Fibroblast of lung (primary cell): ENCODE measurements around the gene EYS. TPM values are rescaled to one million over a fixed set of nuclear protein-coding genes. Genes with fewer than 3 reads are reported as not detected.

Experiments
- DNase-seq, 2 donors: peaks; one replicate each; pipeline versions ENCODE4 v3.0.0 to v3.0.0-alpha.2; 2010; ENCODE audit warnings: low read depth in 2 of 2
- H2AFZ ChIP-seq: 2 replicates; pipeline ENCODE4 v1.5.1; 2012; ENCODE audit warnings: low read length, control low read depth, inconsistent platforms
- H3K27ac ChIP-seq: 2 replicates; pipeline ENCODE4 v1.5.1; 2011; ENCODE audit warnings: low read length, control low read depth; ENCODE audit not compliant: insufficient read depth
- H3K27me3 ChIP-seq: 2 replicates; pipeline ENCODE4 v1.5.1; 2011; ENCODE audit warnings: mild to moderate bottlenecking, low read length; ENCODE audit not compliant: control insufficient read depth, insufficient read depth
- H3K36me3 ChIP-seq: 2 replicates; pipeline ENCODE4 v1.5.1; 2011; ENCODE audit warnings: low read length; ENCODE audit not compliant: control insufficient read depth, insufficient read depth
- H3K4me1 ChIP-seq: 2 replicates; pipeline ENCODE4 v1.5.1; 2011; ENCODE audit warnings: low read length; ENCODE audit not compliant: control insufficient read depth, insufficient read depth; ENCODE audit errors: extremely low read depth
- H3K4me2 ChIP-seq: 2 replicates; pipeline ENCODE4 v1.5.1; 2011; ENCODE audit warnings: low read length, control low read depth; ENCODE audit not compliant: insufficient read depth; ENCODE audit errors: extremely low read depth
- H3K4me3 ChIP-seq, 4 experiments: fragments of 200-600 bp in 1 of 4; sonication (generic) in 1 of 4; replicated peaks in 1 of 4; 2 replicates each; pipeline ENCODE4 v1.5.1; 2011 to 2016; ENCODE audit warnings: low read length in 4 of 4, low read depth in 3 of 4, mild to moderate bottlenecking in 3 of 4, control low read depth in 2 of 4, inconsistent platforms in 1 of 4, mixed read lengths in 1 of 4; ENCODE audit not compliant: insufficient read depth in 1 of 4; ENCODE audit errors: control extremely low read depth in 1 of 4
- H3K79me2 ChIP-seq: 2 replicates; pipeline ENCODE4 v1.5.1; 2012; ENCODE audit warnings: mild to moderate bottlenecking, low read length, inconsistent platforms; ENCODE audit not compliant: control insufficient read depth, insufficient read depth
- H3K9ac ChIP-seq: 2 replicates; pipeline ENCODE4 v1.5.1; 2011; ENCODE audit warnings: mild to moderate bottlenecking, low read length, control low read depth; ENCODE audit not compliant: insufficient read depth
- H3K9me3 ChIP-seq: 2 replicates; pipeline ENCODE4 v1.5.1; 2012; ENCODE audit warnings: low read depth, low read length; ENCODE audit not compliant: control insufficient read depth, insufficient read depth
- H4K20me1 ChIP-seq: 2 replicates; pipeline ENCODE4 v1.5.1; 2011; ENCODE audit warnings: low read length; ENCODE audit not compliant: control insufficient read depth, insufficient read depth; ENCODE audit errors: extremely low read depth
- CTCF ChIP-seq, 2 donors: IDR thresholded peaks in 1 of 2; conservative IDR thresholded peaks in 1 of 2; 1 replicate in 1 of 2; 2 replicates in 1 of 2; pipeline ENCODE4 v1.5.1; 2011 to 2012; ENCODE audit warnings: low read length in 2 of 2, control low read depth in 1 of 2, inconsistent platforms in 1 of 2, low read depth in 1 of 2, mild to moderate bottlenecking in 1 of 2
- EZH2 ChIP-seq: IDR thresholded peaks from 2 replicates; pipeline ENCODE4 v1.5.1; 2012; ENCODE audit warnings: low read length, control low read depth, mild to moderate bottlenecking; ENCODE audit errors: missing control alignments
- polyA plus RNA-seq, 2 donors: library from polyadenylated mRNA; depleted of rRNA in 1 of 2; stranded (reverse) in 1 of 2; unstranded in 1 of 2; fragments of >200 nt; gene quantifications; 2 replicates each; pipeline ENCODE4 v1.2.1, GENCODE V29; 2011 to 2012; ENCODE audit warnings: missing spikeins in 1 of 2
- total RNA-seq: library from RNA; depleted of rRNA; stranded (reverse); fragments of >200 nt; gene quantifications from 2 replicates; pipeline ENCODE4 v1.2.1, GENCODE V29; 2014

The EYS gene
- total and polyA plus RNA-seq, 2 donors (not counting 1 experiment from before 2014, with no cell fraction given) = under 0.01 TPM; not detected in 1

DNA sequence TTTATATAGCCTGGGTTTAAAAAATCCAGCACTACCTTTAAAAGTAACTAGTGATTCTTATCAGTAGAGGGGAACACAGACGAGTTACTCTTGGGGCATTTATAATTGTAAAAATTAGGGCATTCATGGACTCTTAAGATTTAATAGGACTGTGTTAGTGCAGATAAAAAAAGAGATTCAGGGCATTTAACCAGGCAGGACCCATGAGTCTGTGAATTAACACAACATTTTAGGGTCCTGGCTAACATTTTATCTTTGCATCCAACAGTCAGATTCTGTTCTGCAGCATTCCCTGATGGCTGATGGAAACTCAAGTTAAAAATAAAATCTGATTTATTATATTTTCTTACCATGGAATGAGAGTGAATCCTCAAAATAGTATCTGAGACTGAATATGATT, 1297.1 kb downstream of the EYS start:
- Histone ChIP-seq H2AFZ (no peak overlapping the region), H3K27me3 (no peaks in the 10 kb centered on the region), H3K9ac (no peak overlapping the region), H3K4me3 (no peak overlapping the region), H3K36me3 (no peaks in the 10 kb centered on the region), H3K4me2 (no peak overlapping the region), H3K9me3 (no peaks in the 10 kb centered on the region), H3K4me1 (no peaks in the 10 kb centered on the region), H3K27ac (no peak overlapping the region), H3K79me2 (no peaks in the 10 kb centered on the region), H4K20me1 (no peaks in the 10 kb centered on the region)
- DNase-seq = no peak
- TF ChIP-seq EZH2 (no peak), CTCF (conservative IDR thresholded peaks at IDR 0.05 in 1 of 2, IDR thresholded peaks at IDR 0.05 in 1 of 2; ENCODE audit: low read depth in 1 of 2, low read length in 2 of 2) (no peak)

GRCh38 chr6:64404396-64404795, 1302.6 kb downstream of the EYS start:
- no peak for TF ChIP-seq CTCF (conservative IDR thresholded peaks at IDR 0.05 in 1 of 2, IDR thresholded peaks at IDR 0.05 in 1 of 2; ENCODE audit: low read depth in 1 of 2, low read length in 2 of 2)
- Histone ChIP-seq H3K36me3 (no peaks in the 10 kb centered on the region), H3K4me3 (no peak overlapping the region), H4K20me1 (no peaks in the 10 kb centered on the region), H3K27ac (no peak overlapping the region), H3K27me3 (no peaks in the 10 kb centered on the region), H3K9ac (no peak overlapping the region), H3K79me2 (no peaks in the 10 kb centered on the region), H3K9me3 (no peaks in the 10 kb centered on the region), H3K4me1 (no peaks in the 10 kb centered on the region), H2AFZ (no peak overlapping the region), H3K4me2 (no peak overlapping the region)
- no peak for DNase-seq

DNA sequence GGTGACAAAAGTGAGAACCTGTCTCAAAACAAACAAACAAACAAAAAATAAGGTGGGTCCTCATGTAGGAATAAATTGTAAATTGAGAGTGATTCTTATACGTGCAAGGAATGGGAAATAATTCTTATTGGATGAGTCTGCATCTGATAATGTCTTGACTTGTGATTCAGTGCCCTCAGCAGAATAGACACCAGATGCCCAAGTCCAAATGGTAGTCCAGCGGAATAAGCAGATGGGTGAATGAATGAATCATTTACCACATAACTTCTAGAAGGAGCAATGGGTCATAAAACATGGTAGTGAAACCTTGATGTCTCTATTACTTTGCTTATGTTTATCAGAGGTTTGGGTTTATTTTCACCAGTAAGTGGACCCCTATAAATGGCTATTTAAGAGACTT, 1323.7 kb downstream of the EYS start:
- no peak for TF ChIP-seq EZH2
- TF ChIP-seq CTCF (conservative IDR thresholded peaks at IDR 0.05 in 1 of 2, IDR thresholded peaks at IDR 0.05 in 1 of 2; ENCODE audit: low read depth in 1 of 2, low read length in 2 of 2) = no peak
- DNase-seq = no peak
- no peaks in the 10 kb centered on the region for H3K27me3 ChIP-seq

More for the DNA sequence above, 1323.7 kb downstream of the EYS start:
- Histone ChIP-seq H3K4me3 (no peak overlapping the region), H3K9me3 (no peaks in the 10 kb centered on the region), H3K9ac (no peak overlapping the region), H4K20me1 (no peaks in the 10 kb centered on the region), H3K4me2 (no peak overlapping the region), H3K79me2 (no peaks in the 10 kb centered on the region), H3K4me1 (no peaks in the 10 kb centered on the region), H3K36me3 (no peaks in the 10 kb centered on the region), H2AFZ (no peak overlapping the region), H3K27ac (no peak overlapping the region)
